ENCODE results near the gene FXYD6. TPM values are rescaled to one million over a fixed set of nuclear protein-coding genes. Genes with fewer than 3 reads are reported as not detected.
"Not testable (repeated sequence)": the region's sequence is repeated elsewhere in the genome, so short reads cannot be mapped to it uniquely, and the experiment has no call there.

Gene FXYD6
- total and polyA plus RNA-seq, 9 of the 15 experiments (the other 6 are each of a cell fraction or from before 2014, with no cell fraction given): 0.07 to 0.35 TPM; not detected in 7

DNA sequence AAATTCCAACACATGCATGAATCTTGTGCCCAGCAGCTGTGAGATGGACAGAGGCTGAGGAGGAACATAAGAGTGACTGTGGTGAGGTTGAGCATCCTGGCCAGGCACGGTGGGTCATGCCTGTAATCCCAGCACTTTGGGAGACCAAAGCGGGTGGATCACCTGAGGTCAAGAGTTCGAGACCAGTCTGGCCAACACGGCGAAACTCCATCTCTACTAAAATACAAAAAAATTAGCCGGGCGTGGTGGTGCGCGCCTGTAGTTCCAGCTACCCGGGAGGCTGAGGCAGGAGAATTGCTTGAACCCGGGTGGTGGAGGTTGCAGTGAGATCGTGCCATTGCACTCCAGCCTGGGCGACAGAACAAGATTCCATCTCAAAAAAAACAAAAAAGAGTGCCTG lies 10.9 kb downstream of the FXYD6 start:
- WGBS (ENCODE audit: insufficient coverage, low coverage, missing lambda C conversion rate): 11% methylated on average over 12 of the region's 13 CpGs
- H3K4me2 ChIP-seq (ENCODE audit: insufficient read depth, low read length); H3K9me3 ChIP-seq (replicated peaks; ENCODE audit: control insufficient read depth, insufficient read depth, low read depth, low read length); FAIRE-seq; POLR2A ChIA-PET; H3K4me1 ChIP-seq (replicated peaks in 1 of 2; ENCODE audit: control insufficient read depth in 2 of 2, insufficient read depth in 2 of 2, low read length in 2 of 2); H3K4me3 ChIP-seq; H3K79me2 ChIP-seq (ENCODE audit: control insufficient read depth, insufficient read depth, low read length); H3K36me3 ChIP-seq (ENCODE audit: control insufficient read depth, insufficient read depth, low read length); CTCF ChIA-PET (ENCODE audit: low intra/inter-chr PET ratio); H3K9ac ChIP-seq (ENCODE audit: insufficient read depth in 1 of 2, low read depth in 2 of 2, low read length in 2 of 2); H4K20me1 ChIP-seq (replicated peaks; ENCODE audit: control insufficient read depth, insufficient read depth, low read length); H2AFZ ChIP-seq (ENCODE audit: low read depth, low read length); intact Hi-C loops (cut with micrococcal nuclease); DNase-seq (ENCODE audit: extremely low read depth in 1 of 4, low spot score in 3 of 4); H3K9me1 ChIP-seq (ENCODE audit: control insufficient read depth, insufficient read depth, low read length); H3K27ac ChIP-seq (ENCODE audit: extremely low read depth, low read depth, low read length); in situ Hi-C loops (cut with MboI); ATAC-seq; BruUV-seq (replicated peaks): not testable (repeated sequence)
- H3K27me3 ChIP-seq (ENCODE audit: control insufficient read depth in 2 of 2, insufficient read depth in 2 of 2, low read length in 2 of 2): peaks cover 23 to 70% of the 10 kb centered on the region in 2 experiments

DNA sequence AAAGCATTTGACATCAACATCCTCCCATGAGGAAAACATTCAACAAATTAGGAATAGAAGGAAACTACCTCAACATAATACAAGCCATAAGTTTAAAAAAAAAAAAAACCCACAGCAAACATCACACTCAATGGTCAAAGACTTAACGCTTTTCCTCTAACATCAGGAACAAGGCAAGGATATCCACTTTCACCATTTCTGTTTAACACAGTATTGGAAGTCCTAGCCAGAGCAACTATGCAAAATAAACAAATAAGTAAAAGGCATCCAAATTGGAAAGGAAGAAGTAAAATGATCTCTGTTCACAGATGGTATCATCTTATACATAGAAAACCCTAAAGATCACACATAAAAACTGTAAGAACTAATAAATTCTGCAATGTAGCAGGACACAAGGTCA lies 13.1 kb downstream of the FXYD6 start:
- ChIA-PET POLR2A (interaction anchor here (1.4 kb wide), 1 partner anchor 87 kb away, joined by 3 read pairs; no protein-coding TSS in a partner anchor), CTCF (ENCODE audit: low intra/inter-chr PET ratio) (no interaction called here)
- H2AFZ ChIP-seq (ENCODE audit: low read depth, low read length): no peak overlapping the region
- DNase-seq (ENCODE audit: extremely low read depth in 1 of 4, low spot score in 3 of 4) (no peak), FAIRE-seq (no peak), ATAC-seq (no peak)
- H3K9me3 ChIP-seq (replicated peaks; ENCODE audit: control insufficient read depth, insufficient read depth, low read depth, low read length): no peaks in the 10 kb centered on the region
- no peak overlapping the region for H3K4me3 ChIP-seq
- WGBS (ENCODE audit: insufficient coverage, low coverage, missing lambda C conversion rate): 27% methylated on average over 1 of the region's 1 CpG
- H3K27me3 ChIP-seq (ENCODE audit: control insufficient read depth in 2 of 2, insufficient read depth in 2 of 2, low read length in 2 of 2): peaks cover 23 to 64% of the 10 kb centered on the region in 2 experiments
- H4K20me1 ChIP-seq (replicated peaks; ENCODE audit: control insufficient read depth, insufficient read depth, low read length): 0 out of 2 replicates have a peak, but pooled peaks cover 3% of the 10 kb centered on the region
- no peak overlapping the region for H3K4me2 ChIP-seq (ENCODE audit: insufficient read depth, low read length)
- no peaks in the 10 kb centered on the region for H3K36me3 ChIP-seq (ENCODE audit: control insufficient read depth, insufficient read depth, low read length)
- H3K9ac ChIP-seq (ENCODE audit: insufficient read depth in 1 of 2, low read depth in 2 of 2, low read length in 2 of 2): no peak overlapping the region
- no peaks in the 10 kb centered on the region for H3K79me2 ChIP-seq (ENCODE audit: control insufficient read depth, insufficient read depth, low read length)
- no peaks in the 10 kb centered on the region for H3K4me1 ChIP-seq (replicated peaks in 1 of 2; ENCODE audit: control insufficient read depth in 2 of 2, insufficient read depth in 2 of 2, low read length in 2 of 2)
- intact Hi-C loops (cut with micrococcal nuclease): no loop called here
- no TSS peak for BruUV-seq (replicated peaks)
- no peak overlapping the region for H3K27ac ChIP-seq (ENCODE audit: extremely low read depth, low read depth, low read length)
- in situ Hi-C loops (cut with MboI): no loop called here
- H3K9me1 ChIP-seq (ENCODE audit: control insufficient read depth, insufficient read depth, low read length): no peaks in the 10 kb centered on the region
- no peak for TF ChIP-seq SREBF2 (CRISPR knock-in tag; IDR thresholded peaks at IDR 0.05)
- TF ChIP-seq ZNF224 (CRISPR knock-in tag; IDR thresholded peaks at IDR 0.05): no peak
- no peak for TF ChIP-seq MTA2 (IDR thresholded peaks at IDR 0.05; ENCODE audit: low read depth)
- TF ChIP-seq, protein P1, sequence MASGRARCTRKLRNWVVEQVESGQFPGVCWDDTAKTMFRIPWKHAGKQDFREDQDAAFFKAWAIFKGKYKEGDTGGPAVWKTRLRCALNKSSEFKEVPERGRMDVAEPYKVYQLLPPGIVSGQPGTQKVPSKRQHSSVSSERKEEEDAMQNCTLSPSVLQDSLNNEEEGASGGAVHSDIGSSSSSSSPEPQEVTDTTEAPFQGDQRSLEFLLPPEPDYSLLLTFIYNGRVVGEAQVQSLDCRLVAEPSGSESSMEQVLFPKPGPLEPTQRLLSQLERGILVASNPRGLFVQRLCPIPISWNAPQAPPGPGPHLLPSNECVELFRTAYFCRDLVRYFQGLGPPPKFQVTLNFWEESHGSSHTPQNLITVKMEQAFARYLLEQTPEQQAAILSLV (tag; IDR thresholded peaks at IDR 0.05): no peak
- no peak for TF ChIP-seq COPS2 (conservative IDR thresholded peaks at IDR 0.05)
- TF ChIP-seq, protein P2, sequence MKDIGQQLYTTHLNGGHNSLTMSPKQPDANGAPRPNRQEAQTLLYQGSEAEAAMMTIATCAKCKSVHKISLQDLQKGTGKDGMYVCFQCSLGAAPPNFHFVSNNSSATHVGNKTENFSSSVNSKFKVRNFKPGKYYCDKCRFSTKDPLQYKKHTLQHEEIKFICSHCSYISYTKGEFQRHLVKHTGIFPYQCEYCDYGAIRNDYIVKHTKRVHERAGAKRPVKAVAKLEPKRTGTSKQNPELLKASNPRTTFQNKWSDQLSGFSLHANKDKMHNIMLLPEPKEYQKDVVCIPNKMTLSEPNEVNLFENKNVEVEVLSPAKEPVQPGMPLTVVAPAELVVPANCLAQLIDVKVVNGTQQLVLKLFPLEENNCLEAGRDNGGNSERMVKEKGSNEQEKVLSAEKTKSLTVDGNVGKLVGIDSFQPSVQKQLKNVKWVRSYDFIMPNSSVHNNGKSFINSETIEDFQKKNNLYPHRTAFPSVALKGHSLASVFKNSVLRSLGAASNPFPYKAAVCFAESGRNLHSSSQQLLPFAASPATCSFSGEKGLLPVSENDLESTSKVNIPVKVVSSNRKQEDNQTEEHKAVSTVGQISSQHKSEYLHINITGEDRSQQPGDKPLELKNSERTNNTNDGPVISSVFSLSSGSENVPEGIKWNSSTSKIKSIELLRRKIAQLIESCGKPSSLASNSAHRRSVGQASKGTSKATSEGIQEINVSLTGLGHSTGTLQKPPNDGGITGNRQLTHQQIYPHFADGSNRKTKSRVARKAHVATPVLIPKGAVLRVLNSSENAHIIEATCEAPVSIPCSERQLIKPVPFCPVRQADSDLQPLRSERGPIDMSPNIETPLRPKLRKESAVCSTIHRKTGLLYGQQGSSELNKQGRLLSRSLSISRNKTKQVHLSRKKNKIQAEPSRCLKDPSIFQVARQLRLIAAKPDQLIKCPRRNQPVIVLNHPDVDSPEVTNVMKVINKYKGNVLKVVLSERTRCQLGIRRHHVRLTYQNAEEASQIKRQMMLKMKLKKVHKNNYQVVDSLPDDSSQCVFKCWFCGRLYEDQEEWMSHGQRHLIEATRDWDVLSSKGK (CRISPR knock-in tag; IDR thresholded peaks at IDR 0.05): no peak
- no peak for TF ChIP-seq NFXL1 (CRISPR knock-in tag; IDR thresholded peaks at IDR 0.05)
- no peak for TF ChIP-seq RBM14 (IDR thresholded peaks at IDR 0.05; ENCODE audit: borderline replicate concordance, insufficient read depth, low read depth, low read length)
- no peak for TF ChIP-seq ZKSCAN1 (IDR thresholded peaks at IDR 0.05; ENCODE audit: low read depth, low read length)
- no peak for TF ChIP-seq CSDE1 (IDR thresholded peaks at IDR 0.05)
- TF ChIP-seq DACH1 (IDR thresholded peaks at IDR 0.05; ENCODE audit: partially characterized antibody): no peak
- TF ChIP-seq POLR2G (IDR thresholded peaks at IDR 0.05; ENCODE audit: low read depth, low read length): no peak
- TF ChIP-seq RBM34 (IDR thresholded peaks at IDR 0.05; ENCODE audit: borderline replicate concordance, insufficient read depth, low read length): no peak
- no peak for TF ChIP-seq ZNF780A (CRISPR knock-in tag; IDR thresholded peaks at IDR 0.05)

Data from K562 (cell line).